Fibroblast of skin of left biceps (primary cell): ENCODE measurements around the gene BRD3OS.

Source experiments
- DNase-seq, 2 experiments: peaks; one replicate each; pipeline ENCODE4 v3.0.0-alpha.2; 2013; ENCODE audit warnings: low read depth in 2 of 2

Gene BRD3OS

GRCh38 chr9:134034215-134035040 lies 9.1 kb downstream of the BRD3OS start:
- DNase-seq: no peak

GRCh38 chr9:134035041-134036039 lies 10.1 kb downstream of the BRD3OS start:
- DNase-seq: no peak

- DNase-seq: no peak
Measured at GRCh38 chr9:134036130-134036529, 10.8 kb downstream of the BRD3OS start.

GRCh38 chr9:134037641-134038040 lies 12.4 kb downstream of the BRD3OS start:
- no peak for DNase-seq

- DNase-seq: no peak
Measured at GRCh38 chr9:134039386-134040175, 14.3 kb downstream of the BRD3OS start.

GRCh38 chr9:134040176-134040565 lies 14.9 kb downstream of the BRD3OS start:
- no peak for DNase-seq

GRCh38 chr9:134040781-134041648 lies 15.7 kb downstream of the BRD3OS start:
- DNase-seq: no peak

GRCh38 chr9:134041649-134041962 lies 16.3 kb downstream of the BRD3OS start:
- no peak for DNase-seq

GRCh38 chr9:134043531-134043988 lies 18.3 kb downstream of the BRD3OS start:
- DNase-seq: no peak

GRCh38 chr9:134044944-134045343 lies 19.7 kb downstream of the BRD3OS start:
- DNase-seq: no peak

- no peak for DNase-seq
Measured at GRCh38 chr9:134045841-134046544, 20.7 kb downstream of the BRD3OS start.

GRCh38 chr9:134046894-134047681 lies 21.8 kb downstream of the BRD3OS start:
- DNase-seq: no peak

- DNase-seq: no peak
Measured at GRCh38 chr9:134047868-134048581, 22.7 kb downstream of the BRD3OS start.

- no peak for DNase-seq
Measured at GRCh38 chr9:134048582-134048968, 23.3 kb downstream of the BRD3OS start.

- no peak for DNase-seq
Measured at GRCh38 chr9:134049236-134049635, 24.0 kb downstream of the BRD3OS start.

- no peak for DNase-seq
Measured at GRCh38 chr9:134049772-134050588, 24.7 kb downstream of the BRD3OS start.

- DNase-seq: no peak
Measured at GRCh38 chr9:134050726-134051125, 25.4 kb downstream of the BRD3OS start.

GRCh38 chr9:134051319-134051718 lies 26.0 kb downstream of the BRD3OS start:
- no peak for DNase-seq
